ENCODE results near the gene YJU2. TPM values are rescaled to one million over a fixed set of nuclear protein-coding genes. Genes with fewer than 3 reads are reported as not detected.

Gene YJU2
- total RNA-seq, 1 donor from 2014 or later: 15.4 TPM

DNA sequence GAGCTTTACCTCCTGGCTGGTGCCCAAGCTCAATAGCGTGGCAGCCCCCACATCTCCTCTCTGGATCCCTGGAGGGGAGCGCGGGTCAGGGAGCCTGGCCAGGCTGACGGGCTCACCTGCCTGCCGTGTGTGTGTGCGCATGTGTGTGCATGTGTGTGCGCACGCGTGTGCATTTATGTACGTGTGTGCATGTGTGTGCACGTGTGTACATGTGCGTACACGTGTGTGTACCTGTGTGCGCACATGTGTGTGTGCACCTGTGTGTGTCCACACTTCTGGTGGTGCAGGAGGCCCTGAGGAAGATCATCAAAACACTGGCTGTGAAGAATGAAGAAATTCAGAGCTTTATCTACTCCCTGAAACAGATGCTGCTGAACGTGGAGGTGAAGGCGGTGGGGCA lies 58.8 kb downstream of the YJU2 start:
- Mint-ChIP-seq H3K4me3 (ENCODE audit: unreplicated experiment) (peak overlapping the region; percentile 25), H3K27ac (ENCODE audit: unreplicated experiment) (no peak overlapping the region), H3K27me3 (ENCODE audit: unreplicated experiment) (peaks cover 3% of the 10 kb centered on the region), H3K4me1 (ENCODE audit: unreplicated experiment) (no peaks in the 10 kb centered on the region), H3K9me3 (ENCODE audit: unreplicated experiment) (no peaks in the 10 kb centered on the region), H3K36me3 (ENCODE audit: low read depth, unreplicated experiment) (peaks cover 4% of the 10 kb centered on the region)
- DNase-seq (ENCODE audit: low spot score): no peak
- TF ChIP-seq, protein P1, sequence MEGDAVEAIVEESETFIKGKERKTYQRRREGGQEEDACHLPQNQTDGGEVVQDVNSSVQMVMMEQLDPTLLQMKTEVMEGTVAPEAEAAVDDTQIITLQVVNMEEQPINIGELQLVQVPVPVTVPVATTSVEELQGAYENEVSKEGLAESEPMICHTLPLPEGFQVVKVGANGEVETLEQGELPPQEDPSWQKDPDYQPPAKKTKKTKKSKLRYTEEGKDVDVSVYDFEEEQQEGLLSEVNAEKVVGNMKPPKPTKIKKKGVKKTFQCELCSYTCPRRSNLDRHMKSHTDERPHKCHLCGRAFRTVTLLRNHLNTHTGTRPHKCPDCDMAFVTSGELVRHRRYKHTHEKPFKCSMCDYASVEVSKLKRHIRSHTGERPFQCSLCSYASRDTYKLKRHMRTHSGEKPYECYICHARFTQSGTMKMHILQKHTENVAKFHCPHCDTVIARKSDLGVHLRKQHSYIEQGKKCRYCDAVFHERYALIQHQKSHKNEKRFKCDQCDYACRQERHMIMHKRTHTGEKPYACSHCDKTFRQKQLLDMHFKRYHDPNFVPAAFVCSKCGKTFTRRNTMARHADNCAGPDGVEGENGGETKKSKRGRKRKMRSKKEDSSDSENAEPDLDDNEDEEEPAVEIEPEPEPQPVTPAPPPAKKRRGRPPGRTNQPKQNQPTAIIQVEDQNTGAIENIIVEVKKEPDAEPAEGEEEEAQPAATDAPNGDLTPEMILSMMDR (IDR thresholded peaks at IDR 0.05; ENCODE audit: unreplicated experiment): no peak

DNA sequence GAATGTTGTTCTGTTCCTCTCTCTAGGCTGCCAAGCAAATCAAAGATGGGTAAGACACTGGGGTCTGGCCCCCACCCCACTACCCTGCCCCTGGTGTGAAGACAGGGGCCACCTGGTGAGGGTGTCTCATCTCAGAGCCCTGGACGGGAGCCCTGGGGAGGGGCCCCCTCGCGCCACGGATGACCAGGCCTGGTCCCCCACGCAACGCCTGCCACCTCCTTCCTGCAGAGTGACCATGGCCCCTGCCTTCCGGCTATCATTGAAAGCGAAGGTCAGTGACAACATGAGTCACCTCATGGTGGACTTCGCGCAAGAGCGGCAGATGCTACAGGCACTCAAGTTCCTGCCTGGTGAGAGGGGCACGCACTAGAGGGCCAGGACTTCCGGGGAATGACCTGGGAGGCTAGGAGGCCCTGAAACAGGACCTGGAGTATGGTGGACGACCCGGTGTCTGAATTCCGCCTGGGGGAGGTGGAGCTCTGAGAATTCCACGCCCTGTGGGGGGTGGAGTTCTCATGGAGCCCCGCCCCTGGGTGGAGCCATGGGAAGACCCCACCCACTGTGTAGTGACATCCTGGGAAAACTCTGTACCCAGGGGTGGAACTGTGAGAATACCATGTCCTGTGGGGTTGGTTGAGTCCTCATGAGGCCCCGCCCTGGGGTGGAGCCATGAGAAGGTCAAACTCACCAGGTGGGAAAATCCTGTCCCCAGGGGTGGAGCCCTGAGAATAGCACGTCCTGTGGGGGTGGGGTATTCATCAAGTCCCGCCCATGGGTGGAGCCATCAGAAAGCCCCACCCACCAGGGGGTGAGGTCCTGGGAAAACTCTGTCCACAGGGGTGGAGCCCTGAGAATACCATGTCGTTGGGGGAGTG lies 63.6 kb downstream of the YJU2 start:
- peaks cover 4% of the 10 kb centered on the region for H3K36me3 Mint-ChIP-seq (ENCODE audit: low read depth, unreplicated experiment)
- H3K9me3 Mint-ChIP-seq (ENCODE audit: unreplicated experiment): no peaks in the 10 kb centered on the region
- H3K4me3 Mint-ChIP-seq (ENCODE audit: unreplicated experiment): no peak overlapping the region
- TF ChIP-seq, protein P1 (IDR thresholded peaks at IDR 0.05; ENCODE audit: unreplicated experiment): no peak
- H3K27ac Mint-ChIP-seq (ENCODE audit: unreplicated experiment): no peak overlapping the region
- H3K4me1 Mint-ChIP-seq (ENCODE audit: unreplicated experiment): peaks cover 5% of the 10 kb centered on the region
- DNase-seq (ENCODE audit: low spot score): no peak
- no peaks in the 10 kb centered on the region for H3K27me3 Mint-ChIP-seq (ENCODE audit: unreplicated experiment)

DNA sequence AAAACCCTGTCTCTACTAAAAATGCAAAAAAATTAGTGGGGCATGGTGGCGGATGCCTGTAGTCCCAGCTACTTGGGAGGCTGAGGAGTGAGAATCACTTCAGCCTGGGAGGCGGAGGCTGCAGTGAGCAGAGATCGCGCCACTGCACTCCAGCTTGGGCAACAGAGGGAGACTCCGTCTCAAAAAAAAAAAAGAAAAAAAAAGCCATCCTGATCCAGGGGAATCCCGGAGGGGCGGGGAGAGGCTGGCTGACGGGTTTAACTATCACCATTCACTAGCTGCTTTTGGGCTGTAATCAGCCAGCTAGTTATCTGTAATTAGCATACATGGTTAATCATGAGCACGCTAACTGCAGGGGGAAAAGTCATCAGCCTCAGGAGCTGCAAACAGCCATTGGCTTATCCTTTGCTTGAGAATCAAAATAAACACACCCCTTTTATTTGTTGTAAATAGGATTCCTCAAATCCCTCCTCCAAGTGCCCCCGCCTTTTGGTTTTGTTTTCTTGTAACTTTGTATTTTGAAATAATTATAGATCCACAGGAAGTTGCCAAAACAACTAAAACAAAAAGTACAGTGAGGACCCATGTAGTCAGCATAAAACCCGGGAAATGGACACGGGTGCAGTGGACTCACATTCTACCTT lies 67.1 kb downstream of the YJU2 start:
- peaks cover 2% of the 10 kb centered on the region for H3K27me3 Mint-ChIP-seq (ENCODE audit: unreplicated experiment)
- H3K27ac Mint-ChIP-seq (ENCODE audit: unreplicated experiment): no peak overlapping the region
- DNase-seq (ENCODE audit: low spot score): no peak
- TF ChIP-seq, protein P1 (IDR thresholded peaks at IDR 0.05; ENCODE audit: unreplicated experiment): no peak
- peaks cover 14% of the 10 kb centered on the region for H3K36me3 Mint-ChIP-seq (ENCODE audit: low read depth, unreplicated experiment)
- H3K4me3 Mint-ChIP-seq (ENCODE audit: unreplicated experiment): no peak overlapping the region
- H3K9me3 Mint-ChIP-seq (ENCODE audit: unreplicated experiment): no peaks in the 10 kb centered on the region
- H3K4me1 Mint-ChIP-seq (ENCODE audit: unreplicated experiment): peaks cover 5% of the 10 kb centered on the region

DNA sequence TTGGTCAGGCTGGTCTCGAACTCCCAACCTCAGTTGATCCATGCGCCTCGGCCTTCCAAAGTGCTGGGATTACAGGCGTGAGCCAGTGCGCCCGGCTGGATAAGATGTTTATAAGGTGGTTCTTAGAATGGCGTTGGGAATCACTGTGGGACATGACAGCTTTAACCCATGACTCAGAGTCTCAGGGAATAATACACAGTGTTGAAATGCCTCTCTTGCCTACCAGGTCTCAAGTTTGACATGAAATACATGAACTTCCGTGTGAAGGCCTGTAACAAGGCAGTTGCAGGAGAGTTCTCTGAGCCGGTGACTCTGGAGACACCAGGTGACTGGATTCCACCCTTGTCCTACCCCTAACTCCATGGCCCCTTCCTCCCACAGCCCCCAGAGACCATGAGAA lies 70.1 kb downstream of the YJU2 start:
- H3K27me3 Mint-ChIP-seq (ENCODE audit: unreplicated experiment): peaks cover 9% of the 10 kb centered on the region
- TF ChIP-seq, protein P1 (IDR thresholded peaks at IDR 0.05; ENCODE audit: unreplicated experiment): no peak
- no peak overlapping the region for H3K27ac Mint-ChIP-seq (ENCODE audit: unreplicated experiment)
- H3K4me3 Mint-ChIP-seq (ENCODE audit: unreplicated experiment): no peak overlapping the region
- peaks cover 40% of the 10 kb centered on the region for H3K36me3 Mint-ChIP-seq (ENCODE audit: low read depth, unreplicated experiment)
- H3K4me1 Mint-ChIP-seq (ENCODE audit: unreplicated experiment): peaks cover 5% of the 10 kb centered on the region
- H3K9me3 Mint-ChIP-seq (ENCODE audit: unreplicated experiment): no peaks in the 10 kb centered on the region
- no peak for DNase-seq (ENCODE audit: low spot score)

DNA sequence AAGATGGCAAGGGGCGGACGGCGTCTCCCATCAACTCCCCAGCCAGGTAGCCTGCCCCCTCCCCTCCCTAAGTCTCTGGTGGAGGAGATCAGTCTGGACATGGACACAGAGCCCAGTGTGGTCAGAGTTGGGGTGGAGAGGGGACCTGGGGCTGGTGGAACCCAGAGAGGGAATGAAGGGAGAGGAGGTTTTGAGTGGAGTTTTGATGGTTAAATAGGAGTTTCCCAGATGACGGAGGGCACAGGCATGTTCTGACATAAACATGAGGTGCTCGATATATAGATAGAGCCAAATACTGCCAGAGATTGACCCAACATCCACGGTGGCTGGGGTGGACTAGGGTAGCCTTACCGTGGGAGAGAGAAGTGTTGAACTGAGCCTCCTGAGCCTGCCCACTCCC lies 71.6 kb downstream of the YJU2 start:
- Mint-ChIP-seq H3K4me3 (ENCODE audit: unreplicated experiment) (no peak overlapping the region), H3K36me3 (ENCODE audit: low read depth, unreplicated experiment) (peaks cover 43% of the 10 kb centered on the region), H3K27ac (ENCODE audit: unreplicated experiment) (no peak overlapping the region), H3K27me3 (ENCODE audit: unreplicated experiment) (peaks cover 9% of the 10 kb centered on the region), H3K4me1 (ENCODE audit: unreplicated experiment) (peaks cover 5% of the 10 kb centered on the region), H3K9me3 (ENCODE audit: unreplicated experiment) (no peaks in the 10 kb centered on the region)
- DNase-seq (ENCODE audit: low spot score): no peak
- TF ChIP-seq, protein P1 (IDR thresholded peaks at IDR 0.05; ENCODE audit: unreplicated experiment): no peak
